ENCODE results near the gene BLNK.

- TF ChIP-seq NFIC (IDR thresholded peaks at IDR 0.05) (no peak), FOXM1 (IDR thresholded peaks at IDR 0.05; ENCODE audit: borderline replicate concordance, low read depth) (no peak)
These were observed 37.4 kb downstream of the BLNK start for GRCh38 chr10:96233959-96234358.
